Esophagus squamous epithelium (tissue), 5 donors: ENCODE data around the gene SNX27. TPM values are rescaled to one million over a fixed set of nuclear protein-coding genes. Genes with fewer than 3 reads are reported as not detected.
"Not testable (repeated sequence)": the region's sequence is repeated elsewhere in the genome, so short reads cannot be mapped to it uniquely, and the experiment has no call there.

ENCODE experiments used
- DNase-seq: peaks from one replicate; lab custom pipeline; 2025; lab: John Stamatoyannopoulos, UW
- H3K27ac ChIP-seq, 4 donors: fragments of 200-600 bp; sonication (generic); one replicate each; pipeline ENCODE4 v1.5.1; 2016 to 2019; ENCODE audit warnings: mild to moderate bottlenecking in 1 of 4
- H3K27me3 ChIP-seq, 4 donors: fragments of 200-600 bp; sonication (generic); 1 replicate in 3 of 4; 2 replicates in 1 of 4; pipeline versions ENCODE4 v1.5.1 to v1.6.0; 2017 to 2021; ENCODE audit warnings: antibody characterized with exemption in 1 of 4
- H3K36me3 ChIP-seq, 3 donors: fragments of 200-600 bp; sonication (generic); one replicate each; pipeline ENCODE4 v1.5.1; 2016 to 2019
- H3K4me1 ChIP-seq, 3 donors: fragments of 200-600 bp; sonication (generic); one replicate each; pipeline ENCODE4 v1.5.1; 2017 to 2019
- H3K4me3 ChIP-seq, 4 donors: fragments of 200-600 bp; sonication (generic); 1 replicate in 3 of 4; 2 replicates in 1 of 4; pipeline ENCODE4 v1.5.1; 2016 to 2019; ENCODE audit warnings: mild to moderate bottlenecking in 2 of 4, moderate library complexity in 1 of 4
- H3K9me3 ChIP-seq, 3 donors: fragments of 200-600 bp; sonication (generic); one replicate each; pipeline ENCODE4 v1.5.1; 2016 to 2019
- POLR2A ChIP-seq, 4 donors: fragments of 450-650 bp; IDR thresholded peaks; one replicate each; pipeline ENCODE4 v1.6.1; 2017; ENCODE audit warnings: antibody characterized with exemption in 4 of 4, mild to moderate bottlenecking in 4 of 4, moderate library complexity in 3 of 4
- WGBS, 2 donors: methylation state at CpG; one replicate each; pipeline ENCODE4 v1.1.5; 2018; 5-methylcytosine and 5-hydroxymethylcytosine counted together
- intact Hi-C: fragments of 100-400 bp; cut with DNase I; formaldehyde crosslinking; loops from one replicate; pipeline ENCODE4 v1.15.0; 2022
- total RNA-seq, 4 donors: library from RNA; depleted of rRNA; stranded (reverse); fragments of >200 nt; gene quantifications; one replicate each; pipeline ENCODE4 v1.1.0, GENCODE V29; 2016
- TF ChIP-seq, protein P1 (sequence below), 6 experiments: fragments of 450-650 bp in 4 of 6; fragments of 200-600 bp in 2 of 6; sonication (generic) in 2 of 6; IDR thresholded peaks; one replicate each; pipeline ENCODE4 v1.5.1; 2016 to 2019; ENCODE audit warnings: antibody characterized with exemption in 6 of 6, mild to moderate bottlenecking in 4 of 6, moderate library complexity in 4 of 6
- donor health status: DM: yes; HTN: yes; CAD: no.

Gene SNX27
- total RNA-seq, 4 donors from 2014 or later: 15.0 to 30.3 (median 17.3) TPM

GRCh38 chr1:151668090-151668489, 56.2 kb downstream of the SNX27 start:
- no peak overlapping the region for H3K27ac ChIP-seq
- 90 to 94% methylated on average over 3 of the region's 3 CpGs for WGBS, 2 donors
- DNase-seq: no peak
- TF ChIP-seq POLR2A (IDR thresholded peaks at IDR 0.05): no peak
- TF ChIP-seq, protein P1, sequence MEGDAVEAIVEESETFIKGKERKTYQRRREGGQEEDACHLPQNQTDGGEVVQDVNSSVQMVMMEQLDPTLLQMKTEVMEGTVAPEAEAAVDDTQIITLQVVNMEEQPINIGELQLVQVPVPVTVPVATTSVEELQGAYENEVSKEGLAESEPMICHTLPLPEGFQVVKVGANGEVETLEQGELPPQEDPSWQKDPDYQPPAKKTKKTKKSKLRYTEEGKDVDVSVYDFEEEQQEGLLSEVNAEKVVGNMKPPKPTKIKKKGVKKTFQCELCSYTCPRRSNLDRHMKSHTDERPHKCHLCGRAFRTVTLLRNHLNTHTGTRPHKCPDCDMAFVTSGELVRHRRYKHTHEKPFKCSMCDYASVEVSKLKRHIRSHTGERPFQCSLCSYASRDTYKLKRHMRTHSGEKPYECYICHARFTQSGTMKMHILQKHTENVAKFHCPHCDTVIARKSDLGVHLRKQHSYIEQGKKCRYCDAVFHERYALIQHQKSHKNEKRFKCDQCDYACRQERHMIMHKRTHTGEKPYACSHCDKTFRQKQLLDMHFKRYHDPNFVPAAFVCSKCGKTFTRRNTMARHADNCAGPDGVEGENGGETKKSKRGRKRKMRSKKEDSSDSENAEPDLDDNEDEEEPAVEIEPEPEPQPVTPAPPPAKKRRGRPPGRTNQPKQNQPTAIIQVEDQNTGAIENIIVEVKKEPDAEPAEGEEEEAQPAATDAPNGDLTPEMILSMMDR (IDR thresholded peaks at IDR 0.05): no peak
- no peaks in the 10 kb centered on the region for H3K27me3 ChIP-seq
- H3K4me1 ChIP-seq: no peaks in the 10 kb centered on the region
- H3K9me3 ChIP-seq: no peaks in the 10 kb centered on the region
- intact Hi-C loops: no loop called here
- peaks cover 0 to 61% (median 3%) of the 10 kb centered on the region in 3 donors for H3K36me3 ChIP-seq
- H3K4me3 ChIP-seq: no peak overlapping the region

DNA sequence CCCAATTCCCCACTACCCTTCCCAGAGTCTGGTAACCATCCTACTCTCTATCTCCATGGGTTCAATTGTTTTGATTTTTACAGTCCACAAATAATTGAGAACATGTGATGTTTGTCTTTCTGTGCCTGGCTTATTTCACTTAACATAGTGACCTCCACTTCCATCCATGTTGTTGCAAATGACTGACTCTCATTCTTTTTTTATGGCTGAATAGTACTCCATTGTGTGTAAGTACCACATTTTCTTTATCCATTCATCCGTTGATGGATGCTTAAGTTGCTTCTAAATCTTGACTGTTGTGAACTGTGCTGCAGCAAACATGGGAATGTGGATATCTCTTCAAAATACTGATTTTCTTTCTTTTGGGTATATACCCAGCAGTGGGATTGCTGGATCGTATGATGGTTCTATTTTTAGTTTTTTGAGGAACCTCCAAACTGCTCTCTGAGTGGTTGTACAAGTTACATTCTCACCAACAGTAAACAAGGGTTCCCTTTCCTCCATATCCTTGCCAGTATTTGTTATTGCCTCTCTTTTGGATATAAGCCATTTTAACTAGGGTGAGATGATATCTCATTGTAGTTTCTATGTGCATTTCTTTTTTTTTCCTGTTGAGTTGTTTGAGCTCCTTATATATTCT, 58.3 kb downstream of the SNX27 start:
- WGBS, 2 donors: 67 to 68% methylated on average over 2 of the region's 2 CpGs
- H3K27me3 ChIP-seq, intact Hi-C loops, H3K4me3 ChIP-seq, H3K9me3 ChIP-seq, DNase-seq, H3K4me1 ChIP-seq, H3K27ac ChIP-seq: not testable (repeated sequence)
- H3K36me3 ChIP-seq: peaks cover 0 to 65% (median 3%) of the 10 kb centered on the region in 3 donors

GRCh38 chr1:151673407-151673806, 61.6 kb downstream of the SNX27 start:
- Histone ChIP-seq H3K27me3 (no peaks in the 10 kb centered on the region), H3K36me3 (peaks cover 0 to 58% (median 3%) of the 10 kb centered on the region in 3 donors), H3K4me1 (no peaks in the 10 kb centered on the region), H3K4me3 (no peak overlapping the region), H3K27ac (no peak overlapping the region), H3K9me3 (no peaks in the 10 kb centered on the region)
- no peak for TF ChIP-seq POLR2A (IDR thresholded peaks at IDR 0.05)
- TF ChIP-seq, protein P1 (IDR thresholded peaks at IDR 0.05): no peak
- intact Hi-C loops: no loop called here
- WGBS, 2 donors: 66 to 72% methylated on average over 1 of the region's 1 CpG
- no peak for DNase-seq

- H3K27ac ChIP-seq: peak overlapping the region; percentile 10 to 69 (median 46)
- DNase-seq: no peak
- H3K9me3 ChIP-seq: no peaks in the 10 kb centered on the region
- WGBS, 2 donors: 42 to 72% methylated on average over 4 of the region's 4 CpGs
- no peak overlapping the region for H3K4me3 ChIP-seq
- TF ChIP-seq, protein P1 (IDR thresholded peaks at IDR 0.05): no peak
- no peak for TF ChIP-seq POLR2A (IDR thresholded peaks at IDR 0.05)
- peaks cover 0 to 49% (median 0%) of the 10 kb centered on the region in 3 donors for H3K36me3 ChIP-seq
- H3K27me3 ChIP-seq: no peaks in the 10 kb centered on the region
- peaks cover 0 to 17% (median 0%) of the 10 kb centered on the region in 3 donors for H3K4me1 ChIP-seq
- intact Hi-C loops: loop anchor here (10.0 kb wide), 1 partner anchor 86 kb away; no protein-coding TSS in a partner anchor
These were observed 68.5 kb downstream of the SNX27 start for GRCh38 chr1:151680391-151680790.

DNA sequence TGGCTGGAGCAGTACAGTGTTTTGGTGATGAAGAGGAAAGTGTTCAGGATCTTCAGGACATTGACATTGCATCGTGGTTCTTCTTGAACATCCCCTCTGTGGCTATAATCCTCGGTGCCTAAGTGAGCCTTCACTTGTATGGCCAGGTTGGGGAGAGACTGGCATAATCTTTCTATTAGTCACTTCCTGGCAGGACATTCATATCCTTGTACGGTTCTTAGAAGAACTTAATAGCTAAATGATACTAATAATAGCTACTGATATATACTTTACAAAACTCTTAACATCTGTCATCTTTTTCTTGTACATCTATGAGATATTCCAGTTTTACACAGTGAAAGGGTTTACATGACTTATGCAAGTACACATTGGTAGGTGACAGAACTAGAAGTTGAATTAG, 69.0 kb downstream of the SNX27 start:
- 20 to 23% methylated on average over 3 of the region's 3 CpGs for WGBS, 2 donors
- intact Hi-C loops: loop anchor here (10.0 kb wide), 1 partner anchor 86 kb away; no protein-coding TSS in a partner anchor
- peaks cover 0 to 53% (median 0%) of the 10 kb centered on the region in 3 donors for H3K36me3 ChIP-seq
- H3K4me1 ChIP-seq: peaks cover 0 to 17% (median 0%) of the 10 kb centered on the region in 3 donors
- peak overlapping the region; percentile 10 to 69 (median 46) for H3K27ac ChIP-seq
- no peak overlapping the region for H3K4me3 ChIP-seq
- TF ChIP-seq, protein P1 (IDR thresholded peaks at IDR 0.05): no peak
- no peak for TF ChIP-seq POLR2A (IDR thresholded peaks at IDR 0.05)
- DNase-seq: no peak
- no peaks in the 10 kb centered on the region for H3K9me3 ChIP-seq
- no peaks in the 10 kb centered on the region for H3K27me3 ChIP-seq
